HG02885 (cell line): ENCODE results near the gene FYCO1.

ENCODE experiments used
- ATAC-seq: cut with Tn5 transposase; IDR thresholded peaks from one replicate; pipeline ENCODE4 v1.9.1; 2021; ENCODE audit warnings: mild to moderate bottlenecking; ENCODE audit not compliant: unreplicated experiment, poor library complexity

FYCO1 gene

DNA sequence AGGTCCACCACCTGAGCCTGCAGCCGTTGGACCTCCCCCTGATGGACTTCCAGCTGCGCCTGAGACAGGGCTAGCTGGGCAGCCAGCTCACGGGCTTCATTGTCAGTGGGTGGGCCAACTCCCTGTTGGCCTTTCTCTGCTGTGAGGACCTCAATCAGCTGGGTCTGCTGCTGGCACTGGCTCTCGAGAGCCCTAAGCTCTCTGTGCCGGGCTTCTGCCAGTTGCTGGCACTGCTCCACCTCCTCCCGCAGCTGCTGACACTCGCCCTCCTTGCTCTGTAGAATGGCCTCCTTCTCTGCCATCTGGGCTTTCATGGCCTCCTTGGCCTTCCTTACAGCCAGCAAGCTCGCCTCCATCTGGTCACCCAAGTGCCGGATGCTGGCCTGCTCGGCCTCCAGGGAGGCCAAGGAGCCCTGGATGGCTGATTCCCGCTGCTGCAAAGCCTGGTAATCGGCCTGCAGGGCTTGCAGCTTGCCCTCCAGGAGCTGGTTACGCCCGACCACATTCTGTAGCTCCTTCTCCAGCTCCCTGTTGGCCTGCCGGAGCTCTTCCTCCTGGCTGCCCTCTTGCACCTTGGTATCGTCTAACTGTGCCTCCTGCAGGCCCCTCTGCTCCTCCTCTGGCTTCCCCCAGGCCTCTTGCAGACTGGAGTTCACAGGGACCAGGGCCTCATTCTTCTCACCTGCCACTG, 28.5 kb downstream of the FYCO1 start:
- no peak for ATAC-seq

DNA sequence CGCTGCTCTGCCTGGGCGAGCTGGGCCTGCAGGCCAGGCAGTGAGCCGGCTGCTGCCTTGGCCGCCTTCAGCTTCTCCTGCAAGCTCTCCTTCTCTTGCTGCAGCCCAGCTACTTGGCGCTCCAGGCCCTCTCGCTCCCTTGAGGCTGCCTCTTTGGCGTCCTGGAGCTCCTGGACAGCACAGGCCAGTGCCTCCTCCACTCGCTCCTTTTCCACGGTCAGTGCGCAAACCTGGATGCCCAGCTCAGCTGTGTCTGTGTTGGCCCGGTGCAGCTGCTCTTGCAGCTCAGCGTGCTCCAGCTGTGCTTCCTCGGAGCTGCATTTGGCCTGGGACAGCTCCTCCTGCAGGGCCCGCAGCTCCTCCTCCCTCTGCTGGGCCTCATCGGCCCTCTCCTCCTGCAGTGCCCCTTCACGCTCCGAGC, 29.2 kb downstream of the FYCO1 start:
- no peak for ATAC-seq

DNA sequence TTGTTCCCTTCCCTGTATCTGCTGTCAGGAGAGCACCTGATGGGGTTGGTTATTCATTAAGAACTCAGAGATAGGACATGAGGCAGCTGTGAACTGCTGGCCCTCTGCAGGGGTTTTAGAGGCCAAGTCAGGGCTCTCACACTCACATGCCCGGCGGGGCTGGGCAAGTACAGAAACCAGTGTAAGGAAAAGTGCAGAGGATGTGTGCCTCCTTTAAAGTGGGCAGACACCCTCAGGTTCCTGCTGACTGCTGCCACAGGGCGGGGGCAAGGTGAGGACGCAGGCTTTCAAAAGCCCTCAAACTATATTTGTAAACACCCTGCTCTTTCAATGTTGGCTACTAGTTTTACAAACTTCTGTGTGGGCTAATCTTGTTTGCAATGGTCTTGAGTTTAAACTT, 30.0 kb downstream of the FYCO1 start:
- no peak for ATAC-seq

DNA sequence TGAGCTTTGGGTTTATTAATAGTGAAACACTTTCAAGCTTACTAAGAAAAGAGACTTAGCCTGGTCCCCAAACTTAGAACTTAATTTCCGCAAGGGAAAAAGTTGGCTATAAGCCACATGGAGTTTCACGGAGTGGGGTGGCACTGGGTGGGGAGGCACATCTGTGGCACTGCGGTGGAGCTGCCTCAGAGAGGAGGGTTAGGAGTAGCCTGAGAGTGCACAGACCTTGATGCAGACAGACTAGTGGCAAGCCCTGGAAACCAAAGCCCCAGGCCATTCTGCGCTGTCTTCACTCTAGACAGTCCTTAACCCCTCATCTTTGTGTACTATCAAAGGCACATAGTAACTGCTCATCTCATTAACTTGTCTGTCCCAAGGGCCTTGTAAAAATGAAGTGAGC, 30.4 kb downstream of the FYCO1 start:
- ATAC-seq, result no peak

DNA sequence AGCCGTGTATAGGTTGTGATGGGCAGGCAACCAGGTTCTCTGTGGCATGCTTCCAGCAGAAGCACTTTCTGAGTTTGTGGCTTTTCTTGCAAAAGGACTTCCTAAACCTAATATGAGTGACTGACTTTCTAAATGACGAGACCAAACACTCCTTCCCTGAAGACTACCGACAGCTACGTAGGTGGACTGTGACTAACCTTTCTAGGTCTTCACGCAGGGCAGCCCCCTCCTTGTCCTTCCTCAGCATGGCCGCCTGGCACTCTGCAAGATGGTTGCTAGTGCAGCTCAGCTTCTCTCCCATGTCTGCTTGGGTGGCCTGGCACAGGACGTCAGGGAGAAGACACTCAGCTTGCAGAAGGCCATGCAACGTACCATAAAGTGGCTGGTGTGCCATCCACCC, 31.5 kb downstream of the FYCO1 start:
- no peak for ATAC-seq

DNA sequence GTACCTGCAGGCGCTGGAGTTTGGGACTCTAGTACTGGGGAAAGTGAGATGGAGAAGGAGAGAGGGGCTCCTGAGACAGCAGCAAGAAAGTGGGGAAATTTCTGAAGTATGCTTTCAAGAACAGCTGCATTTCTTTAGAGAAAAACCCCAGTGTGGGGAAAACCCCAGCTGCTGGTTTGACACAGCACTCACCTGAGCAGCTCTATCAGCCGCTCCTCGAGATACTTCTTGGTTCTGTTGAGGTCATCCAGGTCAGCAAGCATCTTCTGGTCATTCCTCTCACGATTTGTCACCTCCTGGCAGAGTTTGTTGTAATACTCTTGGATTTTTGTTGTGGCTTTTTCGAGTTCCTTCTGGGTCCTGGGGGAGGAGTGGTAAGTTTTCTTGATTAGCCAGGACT, 33.6 kb downstream of the FYCO1 start:
- ATAC-seq, result peak; percentile 59

DNA sequence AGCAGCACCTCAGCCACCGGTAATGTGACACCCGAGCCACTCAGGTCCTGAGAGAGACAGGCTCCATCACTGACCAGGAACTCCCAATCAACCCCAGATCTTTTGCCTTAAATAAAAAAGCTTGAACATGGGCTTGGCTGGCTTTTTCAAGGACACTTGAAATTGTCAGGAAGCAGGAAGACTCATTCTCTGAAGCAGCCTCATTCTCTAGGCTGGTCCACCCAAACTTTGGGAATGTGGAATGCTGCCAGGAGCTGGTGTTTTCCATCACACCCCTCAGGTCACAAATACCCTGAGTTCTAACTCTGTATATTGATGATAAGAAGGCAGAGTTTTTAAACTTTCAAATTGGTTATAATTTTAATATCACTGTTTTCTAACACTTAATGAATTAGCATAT, 35.3 kb downstream of the FYCO1 start:
- no peak for ATAC-seq

DNA sequence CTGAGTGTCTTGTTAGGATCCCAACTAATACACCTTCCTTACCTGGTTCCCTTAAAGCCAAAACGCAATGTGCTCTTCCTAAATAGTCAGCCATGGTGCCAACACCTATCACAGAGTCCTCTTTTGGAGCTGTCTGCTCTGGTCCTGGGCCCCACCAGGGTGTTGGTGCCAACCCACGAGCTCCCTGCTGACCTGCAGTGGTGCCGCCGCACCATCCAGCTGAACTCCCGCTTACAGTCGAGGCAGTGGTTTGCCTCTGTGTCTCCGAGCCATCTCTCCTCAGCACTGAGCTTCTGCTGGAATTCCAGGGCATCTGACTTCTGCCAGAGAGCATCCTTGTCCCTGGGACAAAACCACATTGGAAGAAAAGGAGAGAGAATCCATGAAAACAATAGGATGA, 36.4 kb downstream of the FYCO1 start:
- no peak for ATAC-seq

DNA sequence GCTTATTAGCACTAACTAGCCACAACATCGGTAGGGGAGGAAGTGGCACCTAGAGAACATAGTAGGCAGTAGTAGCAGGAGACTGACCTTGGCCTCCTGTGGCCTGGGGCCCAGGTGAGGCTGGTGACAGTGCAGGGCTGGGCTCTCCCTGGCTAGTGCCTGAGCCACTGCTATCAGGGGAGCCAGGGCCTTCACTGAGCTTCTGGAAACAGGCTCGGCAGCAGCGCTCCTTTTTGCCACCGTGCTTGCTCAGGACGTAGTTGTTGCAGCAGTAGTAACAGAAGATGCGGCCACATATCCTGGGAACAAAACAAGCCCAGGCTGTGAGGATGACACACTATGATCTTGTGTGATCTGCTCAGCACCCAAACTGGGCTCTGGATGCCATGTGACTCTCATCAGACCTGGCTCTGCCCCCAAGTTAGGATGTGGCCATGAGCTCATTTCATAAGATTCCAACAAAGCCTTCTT, 37.3 kb downstream of the FYCO1 start:
- no peak for ATAC-seq

DNA sequence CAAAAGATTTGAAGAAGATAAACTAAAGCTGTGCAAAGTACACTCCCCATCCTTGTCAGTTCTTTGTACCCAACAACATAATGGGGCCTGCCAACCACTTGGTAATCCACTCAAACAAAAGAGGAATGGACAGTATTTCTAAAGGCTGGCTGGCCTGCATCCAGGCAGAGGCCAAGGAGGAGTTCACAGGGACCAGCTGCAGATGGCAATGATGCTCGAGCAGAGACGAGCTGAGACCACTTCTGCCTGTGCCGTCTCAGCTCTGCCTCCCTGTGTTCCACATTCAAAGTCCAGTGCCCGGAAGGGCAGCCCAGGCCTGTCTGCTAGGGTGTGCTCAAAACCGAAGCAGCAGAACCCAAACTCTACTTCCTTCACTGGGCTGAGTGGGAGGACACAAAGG, 38.0 kb downstream of the FYCO1 start:
- ATAC-seq, result no peak

DNA sequence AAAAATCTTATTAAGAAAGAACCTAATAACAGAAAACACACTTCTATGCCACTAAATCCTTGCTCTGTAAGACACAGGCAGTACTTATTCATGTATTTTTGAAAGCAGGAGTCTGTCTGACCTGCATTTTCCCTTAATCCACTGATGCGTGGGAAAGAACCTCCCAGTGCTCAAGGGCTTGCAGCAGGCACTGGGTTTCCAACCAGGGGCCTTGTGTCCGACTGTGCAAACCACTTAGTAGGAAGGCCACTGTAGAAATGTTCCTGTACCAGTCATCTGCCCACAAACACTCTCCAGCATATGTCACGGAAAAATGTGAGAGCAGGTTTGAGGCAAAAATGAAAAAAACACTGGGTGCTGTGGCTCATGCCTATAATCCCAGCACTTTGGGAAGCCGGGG, 39.9 kb downstream of the FYCO1 start:
- no peak for ATAC-seq

DNA sequence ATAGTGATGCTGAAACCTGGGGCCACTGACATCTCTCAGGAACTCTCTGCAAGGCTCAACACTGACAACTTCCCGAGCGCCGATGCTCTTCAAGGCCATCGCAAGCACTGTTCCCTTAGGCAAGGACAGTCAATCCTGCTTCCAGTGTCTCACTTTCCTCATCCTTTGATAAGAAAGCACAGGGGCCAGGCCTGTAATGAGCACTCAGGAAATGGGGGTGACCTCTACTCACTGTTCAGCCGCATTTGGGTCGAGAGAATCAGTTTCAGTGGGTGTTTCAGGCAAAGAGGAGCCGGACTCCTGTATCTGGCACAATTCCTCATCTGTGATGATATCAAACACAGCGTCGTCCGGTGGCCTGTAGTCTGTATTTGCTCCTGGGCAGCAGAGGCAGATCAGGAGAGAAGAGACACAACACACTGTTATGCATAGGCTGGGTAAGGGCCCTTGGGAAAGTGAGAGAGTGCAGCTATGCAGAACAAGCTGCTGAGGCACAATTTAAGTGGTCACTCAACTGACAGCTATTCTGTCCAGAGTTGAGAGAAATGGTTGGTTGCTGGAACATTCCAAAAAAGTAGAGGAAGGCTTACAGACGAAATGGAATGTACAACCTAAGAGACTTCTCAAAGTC, 40.5 kb downstream of the FYCO1 start:
- no peak for ATAC-seq

DNA sequence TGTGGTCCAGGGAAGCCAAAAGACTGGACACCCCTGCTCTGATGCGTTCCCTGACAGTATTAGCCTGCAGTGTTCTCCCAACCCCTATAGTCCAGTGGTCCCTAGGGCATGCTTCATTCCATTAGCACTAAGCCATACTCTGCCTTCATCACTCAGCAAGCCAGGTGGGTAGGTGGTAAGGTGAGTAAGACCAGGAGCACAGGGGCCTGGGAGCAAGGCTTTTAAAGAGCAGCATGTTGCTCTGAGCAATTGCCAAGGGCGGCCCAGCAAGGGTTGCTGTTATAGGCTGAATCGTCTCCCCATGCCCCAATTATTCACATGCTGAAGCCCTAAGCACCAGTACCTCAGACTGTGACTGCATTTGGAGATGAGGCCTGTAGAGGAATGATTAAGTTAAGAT, 41.3 kb downstream of the FYCO1 start:
- no peak for ATAC-seq

DNA sequence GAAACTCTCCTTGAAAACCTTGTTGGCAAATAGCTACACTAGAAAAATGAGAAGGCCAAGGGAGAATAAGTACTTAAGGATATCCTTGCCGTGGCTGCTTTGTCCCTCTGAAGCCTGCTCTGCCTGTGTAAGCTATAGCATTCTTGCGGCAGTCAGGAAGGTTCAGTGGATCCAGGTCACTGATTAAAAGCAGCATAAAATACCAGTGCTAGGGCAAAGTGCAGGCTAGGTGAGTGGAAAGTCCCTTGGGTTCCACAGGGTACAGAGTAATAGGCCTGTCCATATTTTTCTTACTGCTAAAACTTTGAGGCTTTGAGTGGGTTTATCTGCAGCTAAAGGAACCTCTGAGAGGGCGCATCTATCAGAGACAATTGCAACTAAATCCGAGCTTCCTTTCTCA, 42.1 kb downstream of the FYCO1 start:
- no peak for ATAC-seq

DNA sequence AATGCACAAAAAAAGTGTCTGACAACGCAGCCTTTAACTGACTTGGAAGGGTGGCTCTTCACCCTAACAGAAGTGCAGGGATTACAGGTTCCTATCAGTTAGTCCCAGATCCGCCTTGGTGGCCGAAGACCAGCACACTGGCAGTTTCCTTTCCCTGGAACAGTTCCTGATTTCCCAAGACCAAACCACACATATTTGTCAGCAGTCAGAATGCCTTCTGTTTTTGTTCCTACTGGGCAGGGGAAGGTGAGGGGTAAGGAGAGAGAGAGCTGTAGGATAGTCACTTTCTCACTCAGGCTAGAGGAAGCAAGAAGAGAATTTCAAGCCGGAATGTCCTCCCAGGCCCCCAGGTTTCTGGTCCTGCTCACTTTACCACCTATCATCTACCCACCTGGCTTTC, 43.2 kb downstream of the FYCO1 start:
- ATAC-seq, result no peak

DNA sequence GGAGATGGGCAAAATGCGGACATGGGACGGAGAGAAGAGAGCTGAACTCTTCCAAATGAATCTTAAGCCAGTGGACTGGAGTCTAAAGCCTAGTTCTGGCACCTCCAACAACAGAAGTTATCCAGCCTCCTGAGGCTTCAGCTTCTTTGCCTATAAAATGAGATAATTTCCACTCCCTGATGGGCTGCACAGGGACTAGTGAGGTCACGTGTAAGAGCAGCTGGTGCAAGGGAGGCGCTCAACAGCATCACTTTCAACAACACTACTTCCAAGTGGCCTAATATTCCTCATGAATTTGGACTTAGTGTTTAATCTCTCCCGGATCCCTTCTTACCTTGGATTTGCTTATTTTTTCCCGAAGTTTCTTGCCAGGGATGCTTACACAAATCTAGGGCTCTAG, 43.7 kb downstream of the FYCO1 start:
- no peak for ATAC-seq

DNA sequence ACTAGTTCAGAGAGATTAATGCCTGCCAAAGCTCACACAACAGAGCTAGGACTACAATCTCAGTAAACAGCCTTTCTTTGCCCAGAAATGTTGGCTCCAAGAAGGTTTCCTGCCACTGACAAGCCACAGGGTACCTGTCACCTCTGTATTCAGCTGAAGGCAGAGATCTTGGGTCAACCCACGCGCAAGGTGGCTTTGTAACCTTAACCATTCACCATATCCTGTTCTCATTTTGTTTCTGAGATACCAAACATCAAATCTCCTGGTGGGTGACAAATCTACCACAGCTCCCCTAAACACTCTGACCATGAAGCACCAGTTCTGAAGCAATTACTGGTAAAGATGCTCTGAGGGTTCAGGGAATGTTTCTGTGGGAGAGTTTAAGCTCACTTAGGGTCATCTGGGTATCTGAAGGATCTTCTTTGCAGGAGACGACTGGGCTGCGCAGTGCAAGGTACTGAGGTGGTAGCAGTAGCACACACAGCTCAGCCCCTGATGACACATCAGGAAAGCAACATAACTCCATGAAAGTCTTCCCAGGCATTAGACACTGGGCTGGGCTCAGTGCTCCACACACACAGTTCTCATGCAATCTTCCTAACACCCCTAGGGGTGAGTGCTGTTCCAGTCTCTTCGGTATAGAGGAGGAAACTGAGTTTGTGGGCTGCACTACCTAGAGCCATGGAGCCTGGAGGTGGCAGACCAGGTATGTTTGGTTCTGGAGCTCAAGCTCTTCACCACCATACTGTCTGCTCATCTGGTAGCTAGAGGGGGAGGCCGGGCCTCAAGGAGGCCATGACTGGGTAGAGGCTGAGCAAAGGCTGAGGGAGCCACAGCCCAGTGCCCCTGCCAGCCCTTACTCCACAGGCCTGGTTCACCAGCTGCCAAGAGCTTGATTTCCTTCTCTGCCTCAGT, 44.7 kb downstream of the FYCO1 start:
- ATAC-seq, result no peak

DNA sequence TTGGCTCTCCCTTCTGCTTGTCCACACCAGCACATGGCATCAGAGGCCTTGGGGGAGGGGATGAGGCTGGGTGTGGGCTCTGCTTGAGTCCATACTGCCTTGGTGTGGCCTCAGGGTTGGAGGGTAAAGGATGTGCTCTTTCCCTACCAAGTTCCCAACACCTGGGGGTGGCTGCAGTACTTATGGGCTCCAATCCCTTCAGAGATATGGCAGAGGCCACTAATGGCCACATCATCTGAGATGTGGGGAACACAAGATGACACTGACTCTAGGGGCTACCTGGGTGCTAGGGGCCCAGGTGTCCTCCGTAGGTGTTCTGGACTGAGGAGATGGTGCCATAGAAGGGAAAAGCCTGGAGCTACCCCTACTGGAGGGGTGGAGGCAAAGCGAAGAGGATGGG, 45.5 kb downstream of the FYCO1 start:
- ATAC-seq, result no peak

DNA sequence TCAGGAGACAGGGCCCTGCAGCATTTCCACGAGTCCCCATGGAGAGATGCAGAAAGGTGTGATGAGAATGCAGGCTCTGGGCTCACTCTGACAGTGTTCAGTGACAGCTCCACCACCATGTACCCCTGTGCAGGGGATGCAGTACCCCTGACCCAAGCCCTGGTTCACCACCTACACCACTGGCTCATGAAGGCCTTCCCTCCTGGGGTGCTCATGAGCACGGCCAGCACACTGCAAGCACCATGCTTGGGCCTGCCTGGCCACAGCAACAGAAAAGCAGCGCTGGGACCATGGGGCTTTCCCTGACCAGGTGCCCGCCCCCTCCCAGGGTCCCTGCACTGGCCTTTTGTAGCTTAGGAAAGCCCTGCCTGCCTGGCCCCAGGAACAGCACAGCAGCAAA, 46.2 kb downstream of the FYCO1 start:
- no peak for ATAC-seq

DNA sequence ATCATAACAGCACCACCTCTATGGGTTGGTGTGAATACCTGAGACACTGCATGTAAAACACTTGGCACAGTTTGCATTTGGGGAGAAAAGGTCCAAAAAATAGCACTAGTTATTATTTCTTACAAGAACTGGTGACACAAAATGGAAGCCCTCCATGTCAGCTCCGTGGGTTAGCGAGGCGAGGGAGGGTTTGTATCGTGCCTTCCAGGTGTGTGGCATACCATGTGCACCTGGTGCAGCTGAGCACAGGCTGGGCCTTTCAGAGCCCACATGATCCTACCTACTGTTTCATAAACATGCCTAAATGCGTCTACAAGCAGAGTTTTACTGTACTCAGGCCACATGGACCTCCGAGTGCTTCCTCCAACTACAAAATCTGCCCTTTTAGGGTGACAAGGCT, 46.7 kb downstream of the FYCO1 start:
- no peak for ATAC-seq

DNA sequence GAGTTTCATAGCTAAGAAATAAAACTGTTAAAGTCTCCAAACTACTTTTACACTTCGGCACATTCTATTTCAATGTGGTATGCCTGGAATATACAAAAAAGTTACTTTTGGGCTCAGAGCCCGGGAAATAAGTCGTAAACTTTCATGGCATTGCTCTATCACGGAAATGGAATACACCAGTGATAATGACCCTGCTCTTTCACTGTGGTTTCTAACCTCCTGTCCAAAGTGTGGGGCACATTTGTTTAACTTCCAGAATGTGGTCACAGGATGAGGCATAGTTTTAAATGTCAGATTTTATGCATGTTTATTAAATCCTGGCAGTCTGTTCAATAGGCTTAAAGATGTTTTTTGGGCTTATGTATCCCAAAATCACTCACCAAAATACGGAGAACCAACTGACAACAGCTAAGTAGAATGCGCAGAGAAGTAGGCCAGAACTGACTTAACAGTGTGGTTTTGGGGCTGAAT, 47.3 kb downstream of the FYCO1 start:
- ATAC-seq, result no peak
